NCI-H1694 (cell line): ENCODE data around the gene GBP6.
A peak's percentile ranks its signal among the peaks of the same experiment; 100 is the strongest.
"Not testable (repeated sequence)": the region's sequence is repeated elsewhere in the genome, so short reads cannot be mapped to it uniquely, and the experiment has no call there.

ENCODE experiments used
- DNase-seq: peaks from one replicate; lab custom pipeline; 2025; lab: John Stamatoyannopoulos, UW

The GBP6 gene, protein sequence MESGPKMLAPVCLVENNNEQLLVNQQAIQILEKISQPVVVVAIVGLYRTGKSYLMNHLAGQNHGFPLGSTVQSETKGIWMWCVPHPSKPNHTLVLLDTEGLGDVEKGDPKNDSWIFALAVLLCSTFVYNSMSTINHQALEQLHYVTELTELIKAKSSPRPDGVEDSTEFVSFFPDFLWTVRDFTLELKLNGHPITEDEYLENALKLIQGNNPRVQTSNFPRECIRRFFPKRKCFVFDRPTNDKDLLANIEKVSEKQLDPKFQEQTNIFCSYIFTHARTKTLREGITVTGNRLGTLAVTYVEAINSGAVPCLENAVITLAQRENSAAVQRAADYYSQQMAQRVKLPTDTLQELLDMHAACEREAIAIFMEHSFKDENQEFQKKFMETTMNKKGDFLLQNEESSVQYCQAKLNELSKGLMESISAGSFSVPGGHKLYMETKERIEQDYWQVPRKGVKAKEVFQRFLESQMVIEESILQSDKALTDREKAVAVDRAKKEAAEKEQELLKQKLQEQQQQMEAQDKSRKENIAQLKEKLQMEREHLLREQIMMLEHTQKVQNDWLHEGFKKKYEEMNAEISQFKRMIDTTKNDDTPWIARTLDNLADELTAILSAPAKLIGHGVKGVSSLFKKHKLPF

DNA sequence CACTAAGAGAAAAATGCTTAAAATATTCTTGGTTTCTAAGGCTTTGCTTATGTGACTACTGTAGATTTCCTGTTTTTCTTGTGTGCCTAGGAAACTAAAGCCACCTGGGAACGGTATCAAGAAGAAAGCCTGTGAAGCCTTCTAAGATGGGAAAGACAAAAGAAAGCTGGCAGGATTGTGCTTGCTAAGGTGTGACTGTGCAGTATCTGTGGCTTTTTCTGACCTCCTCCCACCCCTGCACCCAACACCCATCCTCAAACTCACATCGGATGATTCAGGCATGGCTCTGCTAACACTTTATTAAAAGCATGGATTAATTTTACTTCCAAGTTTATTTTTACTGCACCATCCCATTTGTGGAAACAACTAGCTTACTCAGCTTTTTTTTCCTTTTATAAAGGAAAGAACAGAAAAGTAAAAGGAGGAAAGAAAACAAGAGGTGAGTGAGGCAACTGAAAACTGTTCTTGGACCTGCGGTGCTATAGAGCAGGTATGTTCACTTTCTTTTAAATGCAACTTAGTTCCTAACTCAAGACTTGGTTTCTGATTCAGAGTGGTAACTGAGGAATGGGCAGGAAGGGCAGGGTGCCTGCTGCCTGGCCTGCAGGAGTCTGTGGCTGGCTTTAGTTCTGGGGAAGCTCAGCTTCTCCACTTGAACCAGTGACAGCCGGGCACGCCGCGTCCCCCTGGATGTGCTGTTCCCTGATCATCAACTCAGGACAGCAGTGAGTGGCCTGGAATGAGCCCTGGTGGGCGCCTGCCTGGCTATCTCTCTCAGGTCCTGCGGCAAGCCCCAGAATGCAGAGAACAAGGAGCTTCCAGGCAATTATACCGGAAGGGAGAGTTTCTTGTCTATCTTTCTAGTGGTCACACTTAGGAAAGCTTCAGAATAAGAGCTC, at the start of gene GBP6:
TSS of gene GBP6 (plus strand) at position 422 of the 899 bp plus-strand sequence. CDS start 4,493 bp downstream, outside the sequence.
- no peak for DNase-seq

DNA sequence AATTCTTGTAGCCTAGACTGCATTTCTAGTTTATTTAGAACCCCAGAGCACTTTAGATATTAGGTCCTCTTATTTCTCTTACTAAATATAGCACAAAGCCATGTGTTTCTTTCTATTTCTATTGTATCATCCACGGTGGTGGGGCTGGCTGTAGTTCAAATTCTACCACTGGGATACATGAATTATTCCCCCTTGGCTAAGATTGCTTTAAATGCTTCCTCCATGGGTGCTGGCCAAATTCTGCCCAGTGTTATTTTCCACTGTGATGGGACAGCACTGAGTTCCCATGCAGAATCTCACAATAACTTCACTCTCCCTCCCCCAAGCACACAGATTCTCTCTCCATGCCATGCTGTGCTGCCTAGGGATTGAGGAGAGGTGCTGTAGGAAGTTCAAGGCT, 41.5 kb upstream of the GBP6 start:
- no peak for DNase-seq

DNA sequence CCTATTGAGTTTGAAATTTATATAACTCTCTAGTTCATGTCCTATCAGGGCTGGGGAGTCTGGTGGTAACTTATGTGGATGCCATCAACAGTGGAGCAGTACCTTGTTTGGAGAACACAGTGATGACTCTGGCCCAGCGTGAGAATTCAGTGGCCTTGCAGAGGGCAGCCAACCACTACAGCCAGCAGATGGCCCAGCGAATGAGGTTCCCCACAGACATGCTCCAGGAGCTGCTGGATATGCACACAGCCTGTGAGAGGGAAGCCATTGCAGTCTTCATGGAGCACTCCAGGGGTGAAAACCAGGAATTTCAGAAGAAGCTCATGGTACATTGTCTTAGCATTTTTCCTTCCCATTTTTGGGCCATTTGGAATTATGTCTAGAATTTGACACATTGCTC, 32.0 kb upstream of the GBP6 start:
- DNase-seq = no peak

DNA sequence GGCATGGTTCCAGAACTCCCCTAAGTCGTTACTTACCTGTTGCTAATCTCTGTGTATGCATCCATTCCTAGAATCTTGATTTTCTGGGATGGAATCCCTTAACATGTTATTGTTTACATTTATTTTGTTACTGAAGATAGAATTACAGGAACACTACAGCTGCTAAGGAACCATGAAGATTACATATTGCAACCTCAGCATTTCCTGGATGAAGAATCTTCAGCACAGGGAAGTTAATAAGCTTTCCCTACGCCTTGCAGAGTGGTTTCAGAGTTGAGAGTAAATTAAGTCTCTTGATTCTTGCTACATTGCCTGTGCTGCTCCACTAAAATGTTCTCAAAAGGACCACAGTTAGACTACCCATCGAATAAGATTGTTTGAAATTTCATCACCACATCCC, 31.4 kb upstream of the GBP6 start:
- DNase-seq = no peak

DNA sequence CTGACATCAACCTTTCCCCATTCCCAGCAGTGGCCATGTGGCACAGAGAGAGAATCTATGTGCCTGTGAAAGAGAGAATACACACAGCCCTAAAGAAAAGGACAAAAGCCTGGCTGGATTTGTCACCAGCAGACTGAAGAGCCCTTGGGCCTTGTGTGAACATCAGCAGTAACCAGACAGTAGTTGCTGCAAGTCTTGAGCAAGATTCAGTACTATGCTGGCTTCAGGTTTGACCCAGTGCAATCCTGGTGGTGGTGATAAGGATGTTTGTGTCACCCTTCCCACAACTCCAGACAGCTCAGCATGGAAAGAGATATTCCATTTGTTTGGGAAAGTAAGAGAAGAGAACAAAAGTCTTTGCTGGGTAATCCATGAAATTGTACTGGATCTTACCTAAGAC, 28.4 kb upstream of the GBP6 start:
- DNase-seq = no peak

DNA sequence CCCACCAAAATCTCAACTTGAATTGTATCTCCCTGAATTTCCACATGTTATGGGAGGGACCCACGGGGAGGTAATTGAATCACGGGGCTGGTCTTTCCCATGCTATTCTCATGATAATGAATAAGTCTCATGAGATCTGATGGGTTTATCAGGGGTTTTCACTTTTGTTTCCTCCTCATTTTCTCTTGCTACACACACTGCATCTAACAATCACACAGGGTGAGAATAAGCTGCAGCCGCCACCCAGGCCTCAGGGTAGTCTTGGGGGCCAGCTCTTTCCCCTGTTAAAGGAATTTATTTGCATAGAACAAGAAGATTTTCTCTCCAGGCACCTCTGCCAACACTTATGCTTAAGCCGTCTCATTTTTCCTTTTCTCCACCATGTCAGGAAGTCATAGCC, 26.0 kb upstream of the GBP6 start:
- no peak for DNase-seq

DNA sequence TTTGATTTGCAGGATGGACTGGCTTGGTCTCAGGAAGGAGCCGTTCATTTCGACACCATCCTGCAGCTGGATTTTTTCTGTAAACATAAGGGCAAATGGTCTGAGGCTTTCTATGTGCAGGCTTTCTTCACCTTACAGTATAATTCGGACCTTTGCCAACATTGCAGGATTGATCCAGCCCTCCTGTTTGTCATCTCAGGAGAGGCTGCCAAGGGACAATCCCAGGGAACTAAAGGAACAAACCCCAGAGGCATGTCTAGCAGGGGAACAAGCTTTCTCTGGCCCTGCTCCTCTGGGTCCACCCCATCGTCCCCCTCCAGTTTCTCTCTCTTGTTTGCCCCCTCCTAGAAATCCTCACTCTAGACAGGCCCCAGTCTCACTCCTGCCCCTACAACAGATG, 24.8 kb upstream of the GBP6 start:
- no peak for DNase-seq

DNA sequence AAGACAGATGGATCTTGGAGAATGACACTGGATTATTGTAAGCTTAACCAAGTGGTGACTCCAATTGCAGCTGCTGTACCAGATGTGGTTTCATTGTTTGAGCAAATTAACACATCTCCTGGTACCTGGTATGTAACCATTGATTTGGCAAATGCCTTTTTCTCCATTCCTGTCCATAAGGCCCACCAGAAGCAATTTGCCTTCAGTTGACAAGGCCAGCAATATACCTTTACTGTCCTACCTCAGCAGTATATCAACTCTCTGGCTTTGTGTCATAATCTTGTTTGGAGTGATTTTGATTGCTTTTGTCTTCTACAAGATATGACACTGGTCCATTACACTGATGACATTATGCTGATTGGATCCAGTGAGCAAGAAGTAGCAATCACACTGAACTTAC, 18.4 kb upstream of the GBP6 start:
- not testable (repeated sequence) for DNase-seq

DNA sequence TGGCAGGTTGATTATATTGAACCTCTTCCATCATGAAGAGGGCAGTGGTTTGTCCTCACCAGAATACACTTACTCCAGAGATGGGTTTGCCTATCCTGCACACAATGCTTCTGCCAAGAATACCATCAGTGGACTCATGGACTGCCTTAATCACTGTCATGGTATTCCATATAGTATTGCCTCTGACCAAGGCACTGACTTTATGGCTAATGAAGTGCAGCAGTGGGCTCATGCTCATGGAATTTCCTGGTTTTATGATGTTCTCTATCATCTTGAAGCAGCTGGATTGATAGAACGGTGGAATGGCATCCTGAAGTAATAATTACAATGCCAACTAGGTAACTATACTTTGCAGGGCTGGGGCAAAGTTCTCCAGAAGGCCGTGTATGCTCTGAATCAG, 16.6 kb upstream of the GBP6 start:
- DNase-seq = no peak

DNA sequence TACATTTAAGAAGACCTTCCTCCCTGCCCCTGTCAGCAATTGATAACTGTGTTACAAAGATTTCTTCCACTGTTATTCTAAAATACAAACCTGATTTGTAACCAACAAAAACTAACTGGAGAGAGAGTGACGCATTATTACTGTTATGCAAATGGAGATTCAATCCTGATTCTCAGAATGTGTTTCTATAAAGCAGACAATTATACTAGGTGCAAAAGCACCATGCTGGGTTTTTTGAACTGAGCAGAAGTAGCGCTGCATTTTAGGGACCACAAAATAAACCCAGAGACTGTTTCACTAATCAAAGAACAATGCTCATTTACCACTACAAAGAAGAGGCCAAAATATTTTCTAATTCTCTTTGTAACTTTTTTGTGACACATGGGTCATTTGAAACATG, 13.6 kb upstream of the GBP6 start:
- no peak for DNase-seq

DNA sequence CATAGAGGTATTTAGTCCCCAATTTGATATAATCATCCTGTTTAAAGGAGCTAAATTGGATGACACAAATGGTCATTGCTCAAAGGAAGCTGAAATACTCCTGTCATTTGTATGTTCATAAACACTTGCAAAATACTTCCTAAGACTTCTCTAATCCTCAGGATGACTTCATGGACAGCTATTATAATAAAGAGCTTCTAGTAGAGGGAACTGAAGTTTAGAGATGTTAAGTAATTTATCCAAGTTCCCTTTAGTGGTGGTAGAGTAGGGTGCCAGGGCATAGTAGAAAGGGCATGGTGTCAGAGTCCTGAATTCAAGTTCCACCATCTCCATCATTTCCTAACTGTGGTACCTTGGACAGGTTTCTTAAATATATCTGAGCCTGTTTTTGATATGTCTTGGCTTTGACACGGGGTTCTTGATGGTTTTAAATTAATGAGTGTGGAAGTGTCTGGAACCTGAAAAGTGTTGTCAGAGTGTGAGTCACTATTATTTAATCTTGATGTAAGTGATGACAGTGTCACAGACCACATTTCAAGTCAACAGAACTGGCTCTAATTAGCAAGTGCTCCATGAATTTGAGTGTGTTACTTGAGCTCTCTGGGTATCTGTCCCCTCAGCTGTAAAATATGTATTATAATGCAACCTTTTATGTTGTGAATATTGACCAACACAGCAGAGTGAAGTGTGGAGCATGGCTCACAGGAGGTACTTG, 12.1 kb upstream of the GBP6 start:
- DNase-seq = no peak

DNA sequence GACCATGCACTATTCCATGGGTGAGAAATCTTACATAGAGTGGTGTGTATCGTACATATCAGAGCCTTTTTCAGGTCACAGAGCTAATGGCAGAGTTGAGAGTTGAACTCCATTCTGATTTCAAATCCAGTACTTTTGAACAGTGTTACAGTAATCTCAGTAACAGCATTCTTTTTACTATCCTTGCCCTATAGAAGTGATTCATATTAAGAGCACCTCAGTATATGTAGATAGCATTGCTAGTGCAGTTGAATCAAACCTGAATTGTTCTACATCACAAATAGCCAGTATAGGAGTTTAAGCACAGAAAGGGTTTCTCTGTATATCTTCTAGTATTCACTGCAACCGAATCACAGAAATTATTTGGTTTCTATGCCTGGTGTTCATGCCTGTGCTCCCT, 11.4 kb upstream of the GBP6 start:
- no peak for DNase-seq

DNA sequence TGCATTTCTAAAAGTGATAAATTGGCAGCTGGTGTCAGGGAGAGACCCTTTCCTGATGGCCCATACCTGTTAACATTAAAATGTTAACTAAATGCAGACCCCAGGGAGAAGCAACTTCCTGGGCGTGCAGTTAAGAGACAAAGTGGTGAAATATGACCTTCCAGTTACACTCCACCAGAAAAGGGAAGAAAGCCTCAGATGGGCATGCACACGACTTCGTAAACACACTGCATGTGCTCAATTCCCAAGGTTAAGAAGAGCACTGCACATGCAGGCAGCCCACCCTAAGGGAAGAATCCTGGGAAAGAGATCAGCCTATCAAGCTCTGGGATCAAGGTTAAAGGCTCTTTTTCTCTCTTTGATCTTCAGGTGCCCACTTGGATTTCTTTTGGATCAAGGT, 9.7 kb upstream of the GBP6 start:
- no peak for DNase-seq

DNA sequence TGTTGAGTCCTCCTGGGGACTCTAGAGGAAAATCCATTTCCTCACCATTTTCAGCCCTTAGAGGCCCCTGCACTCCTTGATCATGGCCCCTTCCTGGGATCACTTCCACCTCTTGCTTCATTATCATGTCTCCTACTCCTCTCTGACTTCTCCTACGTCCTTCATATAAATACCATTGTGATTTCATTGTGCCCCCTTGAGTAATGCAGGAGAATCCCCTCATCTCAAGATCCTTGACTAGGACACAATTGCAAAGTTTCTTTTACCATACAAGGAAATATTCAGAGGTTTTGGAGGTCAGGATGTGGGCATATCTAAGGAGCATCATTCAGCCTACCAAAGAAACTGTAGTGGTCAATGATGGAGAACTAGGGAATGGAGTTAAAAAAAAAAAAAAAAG, 8.8 kb upstream of the GBP6 start:
- DNase-seq = no peak

DNA sequence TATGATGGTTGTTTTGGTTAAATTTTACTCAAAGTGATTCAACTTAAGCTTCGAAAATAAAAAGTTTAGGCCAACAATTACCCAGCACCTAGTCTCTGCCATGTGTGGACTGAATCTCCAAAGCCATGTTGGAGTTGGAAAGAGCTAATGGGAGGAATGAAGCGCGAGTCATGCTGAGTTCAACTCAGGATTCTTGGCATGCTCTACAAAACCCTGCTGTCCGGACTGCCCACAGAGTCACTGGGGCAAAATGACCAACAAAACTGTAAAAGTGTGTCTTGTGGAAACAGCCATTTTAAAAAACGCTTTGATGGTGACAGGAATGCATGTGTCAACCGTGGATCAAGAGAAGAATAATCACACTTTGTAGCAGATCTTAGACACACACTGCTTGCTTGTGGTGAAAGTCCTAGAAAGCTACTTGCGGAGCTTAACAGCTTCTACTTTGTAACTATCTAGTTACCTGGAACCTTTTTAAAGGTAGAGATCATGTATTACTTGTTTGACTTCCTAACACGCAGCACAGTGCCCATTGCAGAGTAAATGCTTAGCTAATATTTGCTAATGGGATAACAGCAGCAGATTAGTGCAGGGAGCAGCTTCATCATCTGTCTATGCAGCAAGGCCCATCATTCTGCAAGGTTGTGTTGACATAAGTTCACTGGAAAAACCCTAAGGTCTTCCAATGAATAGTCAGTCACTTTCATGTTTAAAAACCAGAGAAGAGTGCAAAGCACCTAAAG, 7.0 kb upstream of the GBP6 start:
- no peak for DNase-seq

DNA sequence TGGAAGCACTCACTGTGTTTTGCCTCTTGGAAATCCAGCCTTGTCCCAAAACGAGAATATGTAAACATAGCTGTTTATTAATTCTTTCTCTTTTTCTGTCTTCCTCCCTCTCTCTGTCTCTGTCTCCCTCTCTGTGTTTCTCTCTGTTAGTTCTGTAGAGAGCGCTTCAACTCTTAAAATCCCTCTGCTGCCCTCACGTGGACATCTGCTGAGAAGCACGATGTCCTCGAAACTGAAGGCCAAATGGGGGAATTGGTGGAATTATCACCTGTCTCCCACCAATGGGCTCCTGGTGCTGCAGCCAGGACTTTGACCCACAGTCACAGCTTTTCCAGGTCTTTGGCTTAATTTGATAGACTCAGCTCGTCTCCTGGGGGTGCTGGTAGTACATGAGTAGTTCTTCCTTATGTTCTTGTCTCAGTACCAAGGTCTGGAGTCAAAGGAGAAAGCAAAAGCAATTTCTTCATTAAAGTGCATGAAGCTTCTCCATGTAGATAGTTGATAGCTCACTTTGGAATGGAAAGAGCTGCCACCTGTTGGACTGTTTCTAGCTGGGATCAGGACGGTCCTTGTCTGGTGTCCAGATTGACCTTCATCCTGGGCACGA, 5.5 kb upstream of the GBP6 start:
- peak; percentile 38 for DNase-seq

DNA sequence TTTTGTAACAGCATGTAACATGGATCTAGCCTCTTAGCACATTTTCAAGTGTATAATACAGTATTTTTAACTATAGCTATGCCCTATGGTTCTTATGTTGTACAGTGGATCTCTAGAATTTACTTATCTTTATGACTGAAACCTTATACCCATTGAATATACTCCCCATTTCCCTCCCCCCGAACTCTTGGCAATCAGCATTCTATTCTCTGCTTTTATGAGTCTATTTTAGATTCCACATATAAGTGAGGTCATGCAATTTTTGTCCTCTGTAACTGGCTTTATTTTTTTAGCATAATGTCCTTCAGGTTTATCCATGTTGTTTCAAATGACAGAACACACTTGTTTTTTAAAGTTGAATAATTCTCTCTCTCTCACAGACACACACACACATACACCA, 3.1 kb upstream of the GBP6 start:
- no peak for DNase-seq

DNA sequence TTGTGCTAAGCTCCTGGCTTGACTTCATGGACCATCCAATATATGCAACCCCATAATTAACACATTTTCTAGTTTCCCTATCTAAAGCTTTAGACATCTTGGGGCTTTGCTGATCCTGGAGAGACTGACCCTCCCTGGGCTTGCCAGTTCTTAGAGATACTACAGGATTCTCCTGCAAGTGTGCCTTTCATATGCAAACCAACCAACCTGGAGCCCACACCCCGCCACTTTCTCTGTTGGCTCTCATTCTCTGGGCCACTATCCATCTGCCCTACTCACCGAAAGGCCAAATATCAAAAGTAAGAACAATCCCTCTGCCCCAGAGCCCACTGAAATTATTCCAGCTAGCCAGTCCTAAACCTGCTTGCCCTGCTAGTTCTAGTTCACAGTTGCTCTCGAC, 2.2 kb upstream of the GBP6 start:
- DNase-seq = no peak

DNA sequence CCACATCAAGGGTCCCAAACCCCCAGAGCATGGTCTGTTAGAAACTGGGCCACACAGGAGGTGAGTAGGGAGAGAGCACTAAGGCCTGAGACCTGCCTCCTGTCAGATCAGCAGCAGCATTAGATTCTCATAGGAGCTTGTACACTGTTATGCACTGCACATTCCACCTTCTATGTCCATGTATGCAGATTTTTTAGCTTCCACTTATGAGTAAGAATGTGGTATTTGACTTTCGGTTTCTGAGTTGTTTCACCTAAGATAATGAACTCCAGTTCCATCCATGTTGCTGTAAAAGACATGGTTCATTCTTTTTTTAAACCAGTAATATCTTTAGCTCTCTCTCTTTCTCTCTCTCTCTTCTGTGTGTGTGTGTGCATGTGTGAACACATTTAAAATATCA, 663 bp upstream of the GBP6 start:
- no peak for DNase-seq

DNA sequence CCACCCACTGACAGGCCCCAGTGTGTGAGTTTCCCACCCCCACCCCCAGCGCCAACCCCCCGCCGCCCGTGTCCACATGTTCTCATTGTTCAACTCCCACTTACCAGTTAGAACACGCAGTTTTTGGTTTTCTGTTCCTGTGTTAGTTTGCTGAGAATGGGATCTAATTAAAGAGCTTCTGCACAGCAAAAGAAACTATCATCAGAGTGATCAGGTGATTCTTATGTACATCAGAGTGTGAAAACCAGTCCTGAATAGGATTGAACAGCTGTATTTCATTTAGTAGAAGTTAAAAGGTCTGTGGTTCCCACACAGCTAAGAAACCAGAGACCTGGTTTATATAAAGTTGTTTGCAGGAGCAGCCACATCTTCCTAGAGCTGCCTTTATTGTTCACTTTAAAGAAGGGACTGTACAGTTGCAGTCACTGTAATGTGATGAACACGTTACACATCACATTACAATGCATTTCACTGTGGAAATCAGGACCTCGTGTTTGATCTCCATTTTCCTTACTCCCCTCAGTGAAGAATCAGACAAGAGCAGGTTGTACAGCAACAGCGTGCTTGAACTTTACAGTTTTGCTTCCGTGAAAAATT, 1.2 kb downstream of the GBP6 start:
- no peak for DNase-seq

DNA sequence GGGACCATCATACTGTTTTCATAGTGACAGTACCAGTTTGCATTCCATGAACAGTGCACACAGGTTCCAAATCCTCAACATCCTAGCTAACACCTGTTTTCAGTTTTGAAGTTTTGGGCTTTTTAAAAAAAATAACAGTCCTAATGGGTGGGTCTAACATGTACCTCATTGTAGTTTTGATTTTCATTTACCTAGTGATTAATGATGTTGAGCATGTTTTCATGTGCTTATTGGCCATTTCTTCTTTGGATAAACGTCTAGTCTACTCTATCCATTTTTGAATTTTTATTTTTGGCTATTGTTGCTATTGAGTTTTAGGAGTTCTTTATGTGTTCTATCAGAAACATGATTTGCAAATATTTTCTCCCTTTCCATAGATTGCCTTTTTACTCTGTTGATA, 3.4 kb downstream of the GBP6 start:
- DNase-seq = no peak
